Transverse colon (tissue), 4 donors: ENCODE data around the gene IGSF21.

Experiments
- CTCF ChIP-seq, 5 experiments: fragments of 200-600 bp in 3 of 5; fragments of 450-650 bp in 2 of 5; sonication (generic) in 3 of 5; IDR thresholded peaks; 1 replicate in 2 of 5; 2 replicates in 3 of 5; pipeline ENCODE4 v1.5.1; 2016 to 2017; ENCODE audit warnings: antibody characterized with exemption in 5 of 5, inconsistent platforms in 3 of 5, mild to moderate bottlenecking in 2 of 5, moderate library complexity in 1 of 5
- POLR2A ChIP-seq: fragments of 450-650 bp; IDR thresholded peaks from one replicate; pipeline ENCODE4 v1.6.1; 2016; ENCODE audit warnings: antibody characterized with exemption, mild to moderate bottlenecking, moderate library complexity
- POLR2AphosphoS5 ChIP-seq, 3 donors: sonication (generic); formaldehyde crosslinking; IDR thresholded peaks; one replicate each; pipeline ENCODE4 v1.6.1; 2016; ENCODE audit warnings: antibody characterized with exemption in 3 of 3

GRCh38 chr1:18283601-18284385, 176.2 kb downstream of the IGSF21 start:
- TF ChIP-seq CTCF (IDR thresholded peaks at IDR 0.05) (no peak), POLR2AphosphoS5 (IDR thresholded peaks at IDR 0.05) (no peak), POLR2A (no peak)
